DMS153 treated with DMSO at 0.1 percent for 48 hours (cell line): ENCODE results near the gene CWC22.

Experiments used
- DNase-seq: peaks from one replicate; lab custom pipeline; 2025; ENCODE audit not compliant: unreplicated experiment; lab: John Stamatoyannopoulos, UW

Gene CWC22

GRCh38 chr2:179900655-179901054 is 106.4 kb downstream of the CWC22 start:
- DNase-seq, result no peak

DNA sequence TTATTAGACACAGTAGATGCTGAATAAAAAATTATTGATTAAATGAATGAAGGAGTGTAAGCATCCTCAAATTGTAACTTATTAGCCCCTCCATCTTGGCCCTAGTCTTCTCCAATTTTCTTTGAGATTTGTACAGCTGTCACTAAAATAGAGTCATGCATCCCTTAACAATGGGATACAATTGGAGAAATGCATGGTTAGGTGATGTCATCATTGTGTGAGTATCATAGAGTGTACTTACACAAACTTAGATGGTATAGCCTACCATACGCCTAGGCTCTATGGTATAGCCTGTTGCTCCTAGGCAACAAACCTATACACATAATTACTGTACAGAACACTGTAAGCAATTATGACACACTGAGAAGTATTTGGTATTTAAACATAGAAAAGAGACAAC is 107.4 kb downstream of the CWC22 start:
- no peak for DNase-seq

- peak; percentile 23 for DNase-seq
Observed at GRCh38 chr2:179898873-179899272, 108.2 kb downstream of the CWC22 start.
